K562 (cell line): ENCODE results near the gene MCU. TPM values are rescaled to one million over a fixed set of nuclear protein-coding genes. Genes with fewer than 3 reads are reported as not detected.

Source experiments
- BRD9 ChIP-seq: fragments of 450-650 bp; IDR thresholded peaks from 2 replicates; pipeline ENCODE4 v1.6.1; 2018; ENCODE audit warnings: low read depth; ENCODE audit not compliant: partially characterized antibody
- EP300 ChIP-seq: IDR thresholded peaks from 2 replicates; pipeline ENCODE4 v1.6.1; 2012; ENCODE audit warnings: low read length, improper control_type of control experiment
- IRF9 ChIP-seq: fragments of 450-650 bp; IDR thresholded peaks from 2 replicates; pipeline ENCODE4 v1.6.1; 2016; ENCODE audit warnings: missing biosample characterization, missing genetic modification characterization
- MAFG ChIP-seq: fragments of 450-650 bp; conservative IDR thresholded peaks from 2 replicates; pipeline ENCODE4 v1.6.1; 2016; ENCODE audit warnings: missing genetic modification characterization, missing compliant biosample characterization
- MCM3 ChIP-seq: fragments of 450-650 bp; IDR thresholded peaks from 2 replicates; pipeline ENCODE4 v1.6.1; 2016
- MXD1 ChIP-seq: fragments of 250-450 bp; sonication (Bioruptor Pico); IDR thresholded peaks from 2 replicates; pipeline ENCODE4 v1.8.0; 2021; ENCODE audit warnings: borderline replicate concordance, mild to moderate bottlenecking, moderate library complexity; ENCODE audit not compliant: poor library complexity, severe bottlenecking
- NCOA4 ChIP-seq: fragments of 450-650 bp; IDR thresholded peaks from 2 replicates; pipeline ENCODE4 v1.6.1; 2018; ENCODE audit warnings: mild to moderate bottlenecking; ENCODE audit not compliant: partially characterized antibody
- NCOA6 ChIP-seq: fragments of 450-650 bp; IDR thresholded peaks from 2 replicates; pipeline ENCODE4 v1.6.1; 2017; ENCODE audit warnings: mild to moderate bottlenecking
- NEUROD1 ChIP-seq: fragments of 150-350 bp; IDR thresholded peaks from 2 replicates; pipeline ENCODE4 v1.6.1; 2014; ENCODE audit warnings: borderline replicate concordance, low read length, low read depth; ENCODE audit not compliant: partially characterized antibody
- NFIC ChIP-seq: fragments of 450-650 bp; IDR thresholded peaks from 2 replicates; pipeline ENCODE4 v1.6.1; 2017; ENCODE audit warnings: mild to moderate bottlenecking, inconsistent platforms
- NRF1 ChIP-seq, 2 experiments: fragments of 450-650 bp; IDR thresholded peaks in 1 of 2; conservative IDR thresholded peaks in 1 of 2; 2 replicates each; pipeline ENCODE4 v1.6.1; 2014; ENCODE audit warnings: mild to moderate bottlenecking in 2 of 2
- NUFIP1 ChIP-seq: fragments of 450-650 bp; IDR thresholded peaks from 2 replicates; pipeline ENCODE4 v1.6.1; 2018; ENCODE audit not compliant: partially characterized antibody
- RB1 ChIP-seq: fragments of 450-650 bp; IDR thresholded peaks from 2 replicates; pipeline ENCODE4 v1.6.1; 2017; ENCODE audit warnings: low read depth, mild to moderate bottlenecking
- RCOR1 ChIP-seq, 2 experiments: IDR thresholded peaks; 2 replicates each; pipeline ENCODE4 v1.6.1; 2012; ENCODE audit warnings: low read depth in 2 of 2, low read length in 2 of 2, borderline replicate concordance in 1 of 2, improper control_type of control experiment in 1 of 2
- SLC30A9 ChIP-seq: fragments of 250-450 bp; sonication (Bioruptor Pico); IDR thresholded peaks from 2 replicates; pipeline ENCODE4 v1.8.0; 2022; ENCODE audit warnings: mild to moderate bottlenecking, moderate library complexity
- SMAD3 ChIP-seq: fragments of 450-650 bp; formaldehyde crosslinking; conservative IDR thresholded peaks from 2 replicates; pipeline ENCODE4 v1.4.0; 2020; ENCODE audit warnings: mild to moderate bottlenecking
- TEAD4 ChIP-seq, 2 experiments: sonication (generic) in 1 of 2; formaldehyde crosslinking in 1 of 2; IDR thresholded peaks; 2 replicates each; pipeline versions ENCODE4 v1.6.1 to v1.8.0; 2012 to 2022; ENCODE audit warnings: borderline replicate concordance in 1 of 2, inconsistent platforms in 1 of 2, low read length in 1 of 2, mild to moderate bottlenecking in 1 of 2, missing genetic modification reagents in 1 of 2
- ZNF165 ChIP-seq: fragments of 250-450 bp; sonication (Bioruptor Pico); IDR thresholded peaks from 2 replicates; pipeline ENCODE4 v1.4.0; 2020; ENCODE audit warnings: borderline replicate concordance
- ZNF212 ChIP-seq: fragments of 450-650 bp; formaldehyde crosslinking; IDR thresholded peaks from 2 replicates; pipeline ENCODE4 v1.4.0; 2020; ENCODE audit warnings: mild to moderate bottlenecking
- ZSCAN32 ChIP-seq: fragments of 450-650 bp; formaldehyde crosslinking; IDR thresholded peaks from 2 replicates; pipeline ENCODE4 v1.4.0; 2020; ENCODE audit warnings: mild to moderate bottlenecking, moderate library complexity
- polyA plus RNA-seq, 8 experiments: library from polyadenylated mRNA; depleted of rRNA in 4 of 8; stranded (reverse) in 5 of 8; unstranded in 3 of 8; fragments of >200 nt; fragmentation: Nextera tagmentation in 2 of 8; fragmentation: Illumina TruSeq in 1 of 8; extraction: Ambion mirVana in 2 of 8; extraction: Trizol in 1 of 8; gene quantifications; 2 replicates each; pipeline versions ENCODE4 v1.2.1 to v1.2.3, GENCODE V29; 2011 to 2014; ENCODE audit warnings: inconsistent platforms in 1 of 8, missing spikeins in 1 of 8
- total RNA-seq, 7 experiments: library from RNA; depleted of rRNA in 6 of 7; stranded (reverse); fragments of >200 nt in 6 of 7; fragmentation: Illumina TruSeq in 2 of 7; extraction: Trizol in 2 of 7; gene quantifications; 2 replicates each; pipeline versions ENCODE4 v1.2.1 to v1.2.3, GENCODE V29; 2011 to 2021; ENCODE audit warnings: low replicate concordance in 1 of 7
- TF ChIP-seq, protein P1 (sequence below), 2 experiments: fragments of 150-350 bp in 1 of 2; IDR thresholded peaks; 2 replicates each; pipeline ENCODE4 v1.6.1; 2012 to 2016; ENCODE audit warnings: low read depth in 2 of 2, low read length in 2 of 2, mild to moderate bottlenecking in 1 of 2, moderate library complexity in 1 of 2
- TF ChIP-seq, protein P2 (sequence below), 2 experiments: fragments of 450-650 bp in 1 of 2; sonication (generic) in 1 of 2; formaldehyde crosslinking in 1 of 2; IDR thresholded peaks in 1 of 2; conservative IDR thresholded peaks in 1 of 2; 2 replicates each; pipeline versions ENCODE4 v1.6.1 to v1.8.1; 2016 to 2023; ENCODE audit warnings: mild to moderate bottlenecking in 2 of 2, moderate library complexity in 2 of 2, inconsistent platforms in 1 of 2, missing genetic modification reagents in 1 of 2

Gene MCU
- total and polyA plus RNA-seq, 9 of the 15 experiments (the other 6 are each of a cell fraction or from before 2014, with no cell fraction given): 8.2 to 88.8 (median 21.3) TPM

DNA sequence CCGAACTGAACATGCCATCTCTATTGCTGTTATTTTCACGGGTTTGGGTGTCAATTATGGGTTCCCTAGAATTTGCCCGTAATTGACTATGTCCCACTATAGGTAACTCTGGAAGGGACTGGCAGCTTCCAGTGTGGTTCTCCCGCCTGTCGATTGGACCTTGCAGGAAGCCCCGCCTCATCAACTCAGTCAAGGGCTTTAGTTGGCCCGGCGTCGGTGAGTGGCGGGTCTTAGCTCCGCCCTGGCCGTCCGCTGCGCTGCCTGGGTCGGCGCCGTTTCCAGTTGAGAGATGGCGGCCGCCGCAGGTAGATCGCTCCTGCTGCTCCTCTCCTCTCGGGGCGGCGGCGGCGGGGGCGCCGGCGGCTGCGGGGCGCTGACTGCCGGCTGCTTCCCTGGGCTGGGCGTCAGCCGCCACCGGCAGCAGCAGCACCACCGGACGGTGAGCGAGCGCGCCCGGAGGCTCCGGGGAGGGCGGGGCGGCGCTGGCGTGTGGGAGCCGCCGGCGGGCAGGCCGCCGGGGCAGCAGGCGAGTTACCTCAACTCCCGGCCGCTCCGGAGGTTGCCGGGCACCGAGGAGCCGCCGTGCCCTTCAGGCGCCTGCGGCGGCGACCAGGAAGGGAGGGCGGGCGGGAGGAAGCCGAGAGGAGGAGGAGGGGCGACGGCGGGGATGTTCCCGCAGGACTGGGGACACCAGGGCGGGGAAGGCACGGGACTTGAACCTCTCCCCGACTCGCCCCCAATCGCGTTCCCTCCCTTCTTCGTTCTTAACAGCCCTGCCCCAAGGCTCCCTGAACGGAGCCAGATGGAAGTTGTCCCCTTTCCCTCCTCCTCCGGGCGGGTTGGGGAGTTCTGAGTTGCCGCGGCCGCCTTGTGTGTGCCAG is at the start of gene MCU (continued):
- TF ChIP-seq, protein P1, sequence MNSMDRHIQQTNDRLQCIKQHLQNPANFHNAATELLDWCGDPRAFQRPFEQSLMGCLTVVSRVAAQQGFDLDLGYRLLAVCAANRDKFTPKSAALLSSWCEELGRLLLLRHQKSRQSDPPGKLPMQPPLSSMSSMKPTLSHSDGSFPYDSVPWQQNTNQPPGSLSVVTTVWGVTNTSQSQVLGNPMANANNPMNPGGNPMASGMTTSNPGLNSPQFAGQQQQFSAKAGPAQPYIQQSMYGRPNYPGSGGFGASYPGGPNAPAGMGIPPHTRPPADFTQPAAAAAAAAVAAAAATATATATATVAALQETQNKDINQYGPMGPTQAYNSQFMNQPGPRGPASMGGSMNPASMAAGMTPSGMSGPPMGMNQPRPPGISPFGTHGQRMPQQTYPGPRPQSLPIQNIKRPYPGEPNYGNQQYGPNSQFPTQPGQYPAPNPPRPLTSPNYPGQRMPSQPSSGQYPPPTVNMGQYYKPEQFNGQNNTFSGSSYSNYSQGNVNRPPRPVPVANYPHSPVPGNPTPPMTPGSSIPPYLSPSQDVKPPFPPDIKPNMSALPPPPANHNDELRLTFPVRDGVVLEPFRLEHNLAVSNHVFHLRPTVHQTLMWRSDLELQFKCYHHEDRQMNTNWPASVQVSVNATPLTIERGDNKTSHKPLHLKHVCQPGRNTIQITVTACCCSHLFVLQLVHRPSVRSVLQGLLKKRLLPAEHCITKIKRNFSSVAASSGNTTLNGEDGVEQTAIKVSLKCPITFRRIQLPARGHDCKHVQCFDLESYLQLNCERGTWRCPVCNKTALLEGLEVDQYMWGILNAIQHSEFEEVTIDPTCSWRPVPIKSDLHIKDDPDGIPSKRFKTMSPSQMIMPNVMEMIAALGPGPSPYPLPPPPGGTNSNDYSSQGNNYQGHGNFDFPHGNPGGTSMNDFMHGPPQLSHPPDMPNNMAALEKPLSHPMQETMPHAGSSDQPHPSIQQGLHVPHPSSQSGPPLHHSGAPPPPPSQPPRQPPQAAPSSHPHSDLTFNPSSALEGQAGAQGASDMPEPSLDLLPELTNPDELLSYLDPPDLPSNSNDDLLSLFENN (IDR thresholded peaks at IDR 0.05; ENCODE audit: low read depth in 2 of 2, low read length in 2 of 2): peak in 1 of 2 experiments; percentile 27; a peak in 1 of 4 replicates
- no peak for TF ChIP-seq ZSCAN32 (CRISPR knock-in tag)
- TF ChIP-seq RB1: peak; percentile 98
- TF ChIP-seq NCOA6: no peak
- no peak for TF ChIP-seq IRF9 (tag)
- no peak for TF ChIP-seq TEAD4 (IDR thresholded peaks at IDR 0.05; ENCODE audit: low read length)
- TF ChIP-seq TEAD4 (CRISPR knock-in tag; IDR thresholded peaks at IDR 0.05; ENCODE audit: borderline replicate concordance): no peak
- TF ChIP-seq NUFIP1: no peak
- TF ChIP-seq SLC30A9 (CRISPR knock-in tag): no peak
- no peak for TF ChIP-seq EP300
- TF ChIP-seq ZNF165 (CRISPR knock-in tag): no peak
- no peak for TF ChIP-seq MXD1 (CRISPR knock-in tag)
- TF ChIP-seq NCOA4: no peak
- TF ChIP-seq, protein P2, sequence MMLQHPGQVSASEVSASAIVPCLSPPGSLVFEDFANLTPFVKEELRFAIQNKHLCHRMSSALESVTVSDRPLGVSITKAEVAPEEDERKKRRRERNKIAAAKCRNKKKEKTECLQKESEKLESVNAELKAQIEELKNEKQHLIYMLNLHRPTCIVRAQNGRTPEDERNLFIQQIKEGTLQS (IDR thresholded peaks at IDR 0.05): no peak
- TF ChIP-seq, protein P2 (CRISPR knock-in tag; conservative IDR thresholded peaks at IDR 0.05): no peak; the same call in 1 of the 2 replicates
- no peak for TF ChIP-seq NFIC
- TF ChIP-seq MAFG (tag): no peak
- no peak for TF ChIP-seq ZNF212 (CRISPR knock-in tag)
- TF ChIP-seq NRF1 (conservative IDR thresholded peaks at IDR 0.05 in 1 of 2, IDR thresholded peaks at IDR 0.05 in 1 of 2): peak; percentile 68 to 77
- TF ChIP-seq NEUROD1: peak; percentile 58
- no peak for TF ChIP-seq RCOR1 (IDR thresholded peaks at IDR 0.05; ENCODE audit: borderline replicate concordance in 1 of 2, low read depth in 2 of 2, low read length in 2 of 2)
- TF ChIP-seq MCM3: no peak
- TF ChIP-seq BRD9: no peak
- TF ChIP-seq SMAD3 (CRISPR knock-in tag): no peak
